ENCODE measurements around the gene YOD1.

Gene YOD1

DNA sequence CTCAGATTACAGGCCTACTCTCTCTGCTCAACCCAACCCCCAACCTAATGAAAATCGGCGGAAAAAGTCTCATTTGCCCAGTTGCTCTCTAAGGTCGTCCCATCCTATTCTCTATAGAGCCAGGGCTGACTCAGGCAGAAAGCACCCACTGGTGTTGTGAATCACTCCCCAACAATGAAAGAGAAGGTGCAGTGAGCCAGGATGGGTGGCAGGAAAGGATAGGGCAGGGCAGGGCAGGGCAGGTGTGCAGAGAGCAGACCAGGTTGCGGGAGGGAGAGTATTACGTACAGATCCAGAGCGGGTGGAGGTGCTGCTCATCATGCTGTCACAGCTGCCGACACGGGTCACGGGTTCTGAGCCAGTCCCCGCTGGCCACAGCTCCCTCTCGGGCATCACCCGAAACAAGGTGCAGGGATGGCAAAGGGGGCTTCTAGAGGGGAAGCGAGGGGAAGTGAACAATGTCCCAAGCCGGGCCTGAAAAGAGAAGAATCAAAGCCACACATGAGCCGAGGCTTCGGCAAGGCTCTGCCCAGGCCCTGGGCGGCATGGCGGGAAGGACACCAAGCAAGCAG lies 23.7 kb downstream of the YOD1 start:
- H3K4me3 ChIP-seq (ENCODE audit: low read depth, low read length) = no peak overlapping the region
- DNase-seq (ENCODE audit: low read depth) = no peak
- TF ChIP-seq, protein P1, sequence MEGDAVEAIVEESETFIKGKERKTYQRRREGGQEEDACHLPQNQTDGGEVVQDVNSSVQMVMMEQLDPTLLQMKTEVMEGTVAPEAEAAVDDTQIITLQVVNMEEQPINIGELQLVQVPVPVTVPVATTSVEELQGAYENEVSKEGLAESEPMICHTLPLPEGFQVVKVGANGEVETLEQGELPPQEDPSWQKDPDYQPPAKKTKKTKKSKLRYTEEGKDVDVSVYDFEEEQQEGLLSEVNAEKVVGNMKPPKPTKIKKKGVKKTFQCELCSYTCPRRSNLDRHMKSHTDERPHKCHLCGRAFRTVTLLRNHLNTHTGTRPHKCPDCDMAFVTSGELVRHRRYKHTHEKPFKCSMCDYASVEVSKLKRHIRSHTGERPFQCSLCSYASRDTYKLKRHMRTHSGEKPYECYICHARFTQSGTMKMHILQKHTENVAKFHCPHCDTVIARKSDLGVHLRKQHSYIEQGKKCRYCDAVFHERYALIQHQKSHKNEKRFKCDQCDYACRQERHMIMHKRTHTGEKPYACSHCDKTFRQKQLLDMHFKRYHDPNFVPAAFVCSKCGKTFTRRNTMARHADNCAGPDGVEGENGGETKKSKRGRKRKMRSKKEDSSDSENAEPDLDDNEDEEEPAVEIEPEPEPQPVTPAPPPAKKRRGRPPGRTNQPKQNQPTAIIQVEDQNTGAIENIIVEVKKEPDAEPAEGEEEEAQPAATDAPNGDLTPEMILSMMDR (IDR thresholded peaks at IDR 0.05; ENCODE audit: low read depth, low read length) = no peak
- TF ChIP-seq MYC (IDR thresholded peaks at IDR 0.05; ENCODE audit: low read depth, low read length) (no peak), POLR2A (IDR thresholded peaks at IDR 0.05; ENCODE audit: extremely low read depth, insufficient read length) (no peak)
- TF ChIP-seq, protein P2, sequence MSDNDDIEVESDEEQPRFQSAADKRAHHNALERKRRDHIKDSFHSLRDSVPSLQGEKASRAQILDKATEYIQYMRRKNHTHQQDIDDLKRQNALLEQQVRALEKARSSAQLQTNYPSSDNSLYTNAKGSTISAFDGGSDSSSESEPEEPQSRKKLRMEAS (IDR thresholded peaks at IDR 0.05; ENCODE audit: low read depth, low read length) = no peak

DNA sequence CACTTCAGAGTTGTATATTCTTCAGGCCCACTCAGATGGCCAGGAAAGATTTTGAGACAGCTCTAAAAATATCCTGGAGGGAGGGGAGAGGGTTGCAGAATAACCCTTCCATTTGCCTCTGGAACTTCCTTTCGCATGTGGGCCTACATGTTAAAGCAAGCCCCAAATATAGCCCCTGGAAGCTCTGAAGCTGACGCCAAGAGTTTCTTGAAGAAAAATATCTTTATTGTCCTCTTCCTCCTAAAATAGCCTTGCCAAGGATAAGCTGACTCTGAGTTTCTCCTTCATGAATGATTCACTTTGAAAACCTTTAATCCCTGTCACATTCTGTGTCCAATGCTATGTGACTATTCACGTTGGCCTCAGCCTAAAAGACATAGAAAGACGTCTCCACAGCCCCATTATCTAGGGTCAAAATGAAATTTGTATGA lies 24.9 kb downstream of the YOD1 start:
- TF ChIP-seq MYC (IDR thresholded peaks at IDR 0.05; ENCODE audit: low read depth, low read length) = no peak
- TF ChIP-seq POLR2A (IDR thresholded peaks at IDR 0.05; ENCODE audit: extremely low read depth, insufficient read length) = no peak
- TF ChIP-seq, protein P1 (IDR thresholded peaks at IDR 0.05; ENCODE audit: low read depth, low read length) = no peak
- TF ChIP-seq, protein P2 (IDR thresholded peaks at IDR 0.05; ENCODE audit: low read depth, low read length) = no peak
- DNase-seq (ENCODE audit: low read depth) = no peak
- H3K4me3 ChIP-seq (ENCODE audit: low read depth, low read length) = no peak overlapping the region

DNA sequence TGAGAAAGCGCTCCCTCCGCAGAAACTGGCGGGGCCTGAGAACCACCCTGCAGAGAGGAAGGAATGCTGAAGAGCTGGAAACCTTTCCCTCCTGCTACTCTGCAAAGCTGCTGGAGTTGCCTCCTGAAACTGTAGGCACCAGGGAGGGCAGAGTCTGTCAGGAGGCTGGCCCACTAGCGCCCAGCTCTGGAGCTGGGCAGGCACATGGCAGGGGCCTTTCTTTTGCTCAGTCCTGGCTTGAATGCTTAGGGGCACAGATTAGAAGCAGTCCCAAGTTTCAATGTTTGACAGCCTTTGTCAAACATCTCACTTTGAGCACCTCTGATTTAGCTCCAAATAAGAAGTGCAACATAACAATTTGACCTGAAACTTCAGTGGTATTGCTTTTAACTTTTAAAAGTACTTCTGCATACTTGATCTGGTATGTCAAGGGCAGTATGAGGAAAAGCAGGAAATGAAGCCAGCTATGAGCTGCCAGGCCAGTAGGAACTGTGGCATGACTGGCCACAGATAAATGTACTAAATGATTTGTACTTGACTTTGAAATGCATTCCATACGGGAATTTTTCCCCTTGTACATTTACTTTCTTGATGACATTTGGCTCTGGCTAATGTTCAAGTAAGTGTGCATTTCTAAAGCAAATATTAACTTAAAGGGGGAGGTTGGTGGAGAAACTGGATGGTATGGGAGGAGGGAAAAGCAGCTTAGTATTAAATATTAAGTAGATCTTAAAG lies 25.7 kb downstream of the YOD1 start:
- TF ChIP-seq, protein P1 (IDR thresholded peaks at IDR 0.05; ENCODE audit: low read depth, low read length) = no peak
- TF ChIP-seq, protein P2 (IDR thresholded peaks at IDR 0.05; ENCODE audit: low read depth, low read length) = no peak
- TF ChIP-seq POLR2A (IDR thresholded peaks at IDR 0.05; ENCODE audit: extremely low read depth, insufficient read length) (no peak), MYC (IDR thresholded peaks at IDR 0.05; ENCODE audit: low read depth, low read length) (no peak)
- peak; percentile 31 for DNase-seq (ENCODE audit: low read depth)
- peak overlapping the region; percentile 9 for H3K4me3 ChIP-seq (ENCODE audit: low read depth, low read length)

DNA sequence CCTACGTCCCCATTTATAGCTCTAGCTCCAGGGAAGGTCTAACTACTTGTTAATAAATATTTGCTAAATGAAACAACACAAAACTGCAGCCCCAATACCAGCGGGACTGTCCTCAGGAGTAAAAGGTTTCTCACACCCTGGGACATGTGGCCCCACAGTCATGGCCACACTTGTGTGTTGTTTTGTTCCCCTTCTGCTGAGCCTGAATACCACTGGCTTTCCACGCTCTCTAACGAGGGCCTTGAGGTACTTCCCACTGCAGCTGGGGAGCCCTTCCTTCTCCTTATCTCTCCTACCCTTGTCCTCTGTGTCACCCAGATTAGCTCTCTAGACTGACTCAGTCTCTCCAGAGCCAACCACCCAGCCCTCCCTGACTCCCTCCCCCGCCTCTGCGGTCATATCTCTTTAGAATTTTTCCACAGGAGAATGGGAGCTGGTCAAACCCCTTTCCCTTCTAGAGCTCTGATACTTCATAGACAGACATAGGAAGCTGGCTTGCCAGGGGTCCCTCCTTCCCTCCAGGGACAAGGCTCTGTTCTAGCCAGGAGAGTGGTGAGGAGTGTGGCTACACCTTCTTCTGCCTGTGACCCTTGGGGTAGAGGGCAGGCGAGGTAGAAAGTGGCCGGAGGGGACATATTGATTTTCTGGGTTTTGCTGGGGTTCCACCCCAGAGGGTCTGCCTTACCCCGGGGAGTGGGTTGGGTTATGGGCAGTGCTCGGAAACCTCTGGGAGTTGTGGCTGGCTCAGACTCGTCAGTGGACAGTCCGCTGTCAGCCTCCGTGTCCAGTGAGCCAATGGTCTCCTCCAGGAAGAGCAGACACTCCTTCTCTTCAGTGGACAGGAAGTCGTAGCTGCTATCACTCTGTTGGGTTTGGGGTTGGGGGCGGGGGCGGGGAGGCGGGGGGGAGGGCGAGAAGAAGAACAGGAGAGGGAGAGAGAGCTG lies 26.5 kb downstream of the YOD1 start:
- DNase-seq (ENCODE audit: low read depth) = peak; percentile 85
- no peak for TF ChIP-seq MYC (IDR thresholded peaks at IDR 0.05; ENCODE audit: low read depth, low read length)
- TF ChIP-seq, protein P2 (IDR thresholded peaks at IDR 0.05; ENCODE audit: low read depth, low read length) = peak; percentile 45

DNA sequence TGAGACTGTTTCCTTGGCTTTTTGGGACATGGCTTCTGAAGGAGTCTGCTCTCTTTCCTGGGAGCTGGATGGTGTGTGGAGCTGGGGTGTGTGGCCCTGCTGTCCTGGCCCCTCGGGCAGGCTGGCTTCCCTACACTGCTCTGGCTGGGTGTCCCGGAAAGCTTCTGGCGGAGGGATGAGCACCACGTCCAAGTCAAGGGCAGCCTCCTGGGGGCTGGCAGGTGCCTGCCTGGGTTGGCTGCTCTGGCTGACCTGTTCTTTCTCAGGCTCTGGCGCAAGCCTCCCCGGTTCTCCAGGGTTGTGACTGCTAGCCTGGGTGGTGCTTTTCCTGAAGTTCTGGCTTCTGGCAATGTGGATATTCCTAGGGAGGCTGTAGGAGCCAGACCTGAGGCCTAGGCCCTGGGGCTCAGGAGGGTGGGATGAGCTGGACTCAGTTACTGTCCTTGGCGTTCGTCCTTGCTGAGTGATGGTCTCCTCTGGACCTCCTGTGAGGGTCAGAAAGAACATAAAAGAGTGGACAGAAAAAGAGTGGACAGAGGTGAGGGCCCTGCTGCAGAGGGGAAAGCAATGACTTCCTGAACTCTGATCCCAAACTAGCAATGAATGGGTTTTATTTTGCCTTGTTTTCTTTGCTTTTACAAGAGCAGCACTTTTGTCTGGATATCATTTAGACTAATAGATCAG lies 27.9 kb downstream of the YOD1 start:
- TF ChIP-seq POLR2A (IDR thresholded peaks at IDR 0.05; ENCODE audit: extremely low read depth, insufficient read length) = no peak
- no peak for TF ChIP-seq MYC (IDR thresholded peaks at IDR 0.05; ENCODE audit: low read depth, low read length)
- TF ChIP-seq, protein P2 (IDR thresholded peaks at IDR 0.05; ENCODE audit: low read depth, low read length) = no peak
- TF ChIP-seq, protein P1 (IDR thresholded peaks at IDR 0.05; ENCODE audit: low read depth, low read length) = no peak
- DNase-seq (ENCODE audit: low read depth) = no peak
- H3K4me3 ChIP-seq (ENCODE audit: low read depth, low read length) = no peak overlapping the region

More for the DNA sequence above, 26.5 kb downstream of the YOD1 start:
- H3K4me3 ChIP-seq (ENCODE audit: low read depth, low read length) = peak overlapping the region; percentile 30

Data from NB4 (cell line).